Peyer's patch (tissue), 4 donors: Measurements from ENCODE around the gene ASXL2. TPM values are rescaled to one million over a fixed set of nuclear protein-coding genes. Genes with fewer than 3 reads are reported as not detected.

Source experiments
- DNase-seq, 3 donors: peaks; one replicate each; pipeline ENCODE4 v3.0.0-alpha.2; 2017 to 2019
- H3K27ac ChIP-seq, 4 donors: fragments of 200-600 bp; sonication (generic); one replicate each; pipeline ENCODE4 v1.5.1; 2016 to 2019
- H3K27me3 ChIP-seq, 2 donors: fragments of 200-600 bp; sonication (generic); one replicate each; pipeline ENCODE4 v1.5.1; 2019
- H3K36me3 ChIP-seq, 3 donors: fragments of 200-600 bp; sonication (generic); one replicate each; pipeline ENCODE4 v1.5.1; 2016 to 2019
- H3K4me1 ChIP-seq, 4 donors: fragments of 200-600 bp; sonication (generic); one replicate each; pipeline ENCODE4 v1.5.1; 2016 to 2019
- H3K4me3 ChIP-seq, 4 donors: fragments of 200-600 bp; sonication (generic); 1 replicate in 3 of 4; 2 replicates in 1 of 4; pipeline ENCODE4 v1.5.1; 2016 to 2019; ENCODE audit warnings: mild to moderate bottlenecking in 1 of 4
- H3K9me3 ChIP-seq, 4 donors: fragments of 200-600 bp; sonication (generic); one replicate each; pipeline ENCODE4 v1.5.1; 2016 to 2019; ENCODE audit warnings: mild to moderate bottlenecking in 1 of 4
- POLR2A ChIP-seq, 2 donors: fragments of 450-650 bp; IDR thresholded peaks; one replicate each; pipeline ENCODE4 v1.5.1; 2017; ENCODE audit warnings: antibody characterized with exemption in 2 of 2, mild to moderate bottlenecking in 2 of 2, moderate library complexity in 2 of 2
- total RNA-seq, 4 donors: library from RNA; depleted of rRNA; stranded (reverse); fragments of >200 nt; gene quantifications; one replicate each; pipeline ENCODE4 v1.1.0, GENCODE V29; 2016
- TF ChIP-seq, protein P1 (sequence below), 6 experiments: fragments of 450-650 bp in 4 of 6; fragments of 200-600 bp in 2 of 6; sonication (generic) in 1 of 6; IDR thresholded peaks; one replicate each; pipeline ENCODE4 v1.5.1; 2017 to 2019; ENCODE audit warnings: antibody characterized with exemption in 6 of 6, mild to moderate bottlenecking in 3 of 6, moderate library complexity in 1 of 6

Gene ASXL2
- total RNA-seq, 4 donors from 2014 or later = 17.0 to 28.9 (median 19.8) TPM

DNA sequence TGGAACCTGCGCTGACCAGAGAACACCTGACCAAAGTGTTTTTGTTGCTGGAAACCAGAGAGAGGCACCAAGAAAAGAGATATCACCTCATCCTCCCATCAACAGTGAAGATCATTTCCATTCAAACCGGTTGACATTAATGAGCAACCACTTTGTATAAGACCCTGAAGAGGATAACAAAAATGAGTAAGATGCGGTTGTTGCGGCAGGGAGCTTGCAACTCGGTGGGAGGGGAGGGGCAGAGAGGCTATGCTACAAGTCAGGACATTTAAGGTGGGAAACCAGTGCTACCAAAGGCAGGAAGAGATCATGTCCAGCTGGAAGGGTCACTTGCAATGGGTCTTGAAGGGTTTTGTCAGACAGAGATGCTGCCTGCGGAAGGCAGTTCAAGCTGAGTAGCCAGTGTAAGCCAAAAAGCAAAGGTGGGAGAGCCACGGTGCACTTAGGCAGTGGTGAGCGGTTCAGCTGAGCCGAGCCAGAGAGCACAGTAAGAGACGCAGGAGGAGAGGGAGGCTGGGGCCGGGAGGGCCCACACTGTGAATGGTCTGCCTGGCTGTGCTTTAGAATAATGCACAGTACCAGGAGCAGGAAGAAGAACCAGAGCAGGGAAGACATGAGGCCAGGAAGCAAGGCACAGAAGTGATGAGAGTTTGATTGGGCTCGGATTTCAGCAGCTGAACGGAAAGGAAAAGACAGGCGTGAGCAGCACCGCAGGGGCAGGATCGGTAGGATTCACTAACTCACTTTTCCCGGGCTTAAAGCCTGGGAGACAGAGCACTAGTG, 180.5 kb downstream of the ASXL2 start:
- no peaks in the 10 kb centered on the region for H3K4me1 ChIP-seq
- no peak overlapping the region for H3K27ac ChIP-seq
- no peak for DNase-seq
- no peaks in the 10 kb centered on the region for H3K9me3 ChIP-seq
- H3K4me3 ChIP-seq = no peak overlapping the region
- no peaks in the 10 kb centered on the region for H3K36me3 ChIP-seq
- H3K27me3 ChIP-seq = no peaks in the 10 kb centered on the region
- TF ChIP-seq, protein P1, sequence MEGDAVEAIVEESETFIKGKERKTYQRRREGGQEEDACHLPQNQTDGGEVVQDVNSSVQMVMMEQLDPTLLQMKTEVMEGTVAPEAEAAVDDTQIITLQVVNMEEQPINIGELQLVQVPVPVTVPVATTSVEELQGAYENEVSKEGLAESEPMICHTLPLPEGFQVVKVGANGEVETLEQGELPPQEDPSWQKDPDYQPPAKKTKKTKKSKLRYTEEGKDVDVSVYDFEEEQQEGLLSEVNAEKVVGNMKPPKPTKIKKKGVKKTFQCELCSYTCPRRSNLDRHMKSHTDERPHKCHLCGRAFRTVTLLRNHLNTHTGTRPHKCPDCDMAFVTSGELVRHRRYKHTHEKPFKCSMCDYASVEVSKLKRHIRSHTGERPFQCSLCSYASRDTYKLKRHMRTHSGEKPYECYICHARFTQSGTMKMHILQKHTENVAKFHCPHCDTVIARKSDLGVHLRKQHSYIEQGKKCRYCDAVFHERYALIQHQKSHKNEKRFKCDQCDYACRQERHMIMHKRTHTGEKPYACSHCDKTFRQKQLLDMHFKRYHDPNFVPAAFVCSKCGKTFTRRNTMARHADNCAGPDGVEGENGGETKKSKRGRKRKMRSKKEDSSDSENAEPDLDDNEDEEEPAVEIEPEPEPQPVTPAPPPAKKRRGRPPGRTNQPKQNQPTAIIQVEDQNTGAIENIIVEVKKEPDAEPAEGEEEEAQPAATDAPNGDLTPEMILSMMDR (IDR thresholded peaks at IDR 0.05) = no peak
- no peak for TF ChIP-seq POLR2A (IDR thresholded peaks at IDR 0.05)

DNA sequence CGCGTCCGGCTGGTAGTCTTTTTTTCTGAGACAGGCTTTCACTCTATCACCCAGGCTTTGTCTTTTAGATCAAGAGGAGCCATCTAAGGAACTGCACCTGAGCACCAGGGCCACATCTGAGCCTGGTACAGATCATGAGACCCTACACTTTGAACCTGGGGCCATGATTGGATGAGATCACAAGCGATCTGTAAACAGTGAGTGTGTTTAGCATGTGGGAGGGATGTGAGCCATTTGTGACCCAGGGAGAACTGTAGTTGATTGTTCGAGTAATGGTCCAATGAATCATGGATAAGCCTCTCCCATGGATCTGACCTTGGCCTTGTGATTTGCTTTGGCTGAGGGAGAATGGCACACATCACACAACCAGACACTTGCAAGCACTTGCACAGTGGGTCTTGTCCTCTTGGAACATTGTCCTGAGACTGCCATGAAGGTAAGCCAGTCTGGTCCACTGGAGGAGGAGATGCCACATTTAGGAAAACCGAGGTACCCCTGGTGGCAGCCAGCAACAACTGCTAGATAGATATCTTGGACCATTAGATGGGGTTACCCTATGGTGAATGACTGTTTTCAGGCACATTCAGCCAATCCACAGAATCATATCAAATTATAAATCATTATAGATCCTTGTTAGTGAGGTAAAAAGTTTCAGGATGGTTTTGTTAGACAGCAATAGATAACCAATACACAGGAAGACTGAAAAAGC, 185.4 kb downstream of the ASXL2 start:
- Histone ChIP-seq H3K9me3 (no peaks in the 10 kb centered on the region), H3K4me3 (no peak overlapping the region), H3K27ac (no peak overlapping the region), H3K36me3 (no peaks in the 10 kb centered on the region), H3K4me1 (no peaks in the 10 kb centered on the region), H3K27me3 (no peaks in the 10 kb centered on the region)
- DNase-seq = no peak
- TF ChIP-seq, protein P1 (IDR thresholded peaks at IDR 0.05) = no peak
- no peak for TF ChIP-seq POLR2A (IDR thresholded peaks at IDR 0.05)

DNA sequence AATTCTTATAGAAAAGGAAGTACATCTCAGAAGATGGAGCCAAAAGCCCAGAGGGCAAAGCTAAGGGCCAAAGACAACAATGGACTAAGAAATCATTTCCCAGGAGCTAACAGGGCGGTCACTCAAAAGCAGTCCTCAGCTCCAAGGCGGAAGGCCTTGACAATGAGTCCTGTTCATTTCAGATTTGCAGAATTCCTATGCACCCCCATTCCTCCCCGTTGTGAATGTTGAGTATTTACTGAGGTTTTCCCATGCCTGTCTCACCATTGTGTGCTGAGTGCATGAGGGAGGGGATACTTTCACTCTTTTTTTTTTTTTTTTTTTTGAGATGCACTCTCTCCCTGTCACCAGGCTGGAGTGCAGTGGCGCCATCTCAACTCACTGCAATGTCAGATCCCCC, 186.1 kb downstream of the ASXL2 start:
- no peak for TF ChIP-seq POLR2A (IDR thresholded peaks at IDR 0.05)
- TF ChIP-seq, protein P1 (IDR thresholded peaks at IDR 0.05) = no peak
- Histone ChIP-seq H3K4me3 (no peak overlapping the region), H3K36me3 (no peaks in the 10 kb centered on the region), H3K27ac (no peak overlapping the region), H3K4me1 (no peaks in the 10 kb centered on the region), H3K27me3 (no peaks in the 10 kb centered on the region), H3K9me3 (no peaks in the 10 kb centered on the region)
- DNase-seq = no peak

DNA sequence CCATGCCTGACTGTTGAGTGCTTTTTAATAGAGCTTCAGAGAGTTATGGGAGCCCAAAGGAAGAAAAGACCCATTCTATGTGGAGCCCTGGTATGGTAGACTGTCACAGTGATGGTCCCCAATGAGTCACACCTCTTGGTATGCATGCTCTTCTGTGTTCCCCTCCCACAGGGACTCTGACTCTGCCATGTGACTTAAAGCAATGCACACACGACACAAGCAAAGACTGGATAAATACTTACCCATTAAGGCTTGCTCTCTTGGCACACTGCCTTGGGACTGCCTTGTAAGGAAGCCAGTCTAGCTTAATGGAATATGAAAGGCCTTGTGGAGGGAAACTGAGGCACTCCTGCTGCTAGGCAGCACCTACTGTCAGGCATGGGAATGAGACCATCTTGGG, 188.2 kb downstream of the ASXL2 start:
- DNase-seq = no peak
- no peaks in the 10 kb centered on the region for H3K9me3 ChIP-seq
- no peak overlapping the region for H3K4me3 ChIP-seq
- H3K27me3 ChIP-seq = no peaks in the 10 kb centered on the region
- H3K36me3 ChIP-seq = no peaks in the 10 kb centered on the region
- no peaks in the 10 kb centered on the region for H3K4me1 ChIP-seq
- H3K27ac ChIP-seq = no peak overlapping the region
- TF ChIP-seq POLR2A (IDR thresholded peaks at IDR 0.05) = no peak
- TF ChIP-seq, protein P1 (IDR thresholded peaks at IDR 0.05) = no peak

DNA sequence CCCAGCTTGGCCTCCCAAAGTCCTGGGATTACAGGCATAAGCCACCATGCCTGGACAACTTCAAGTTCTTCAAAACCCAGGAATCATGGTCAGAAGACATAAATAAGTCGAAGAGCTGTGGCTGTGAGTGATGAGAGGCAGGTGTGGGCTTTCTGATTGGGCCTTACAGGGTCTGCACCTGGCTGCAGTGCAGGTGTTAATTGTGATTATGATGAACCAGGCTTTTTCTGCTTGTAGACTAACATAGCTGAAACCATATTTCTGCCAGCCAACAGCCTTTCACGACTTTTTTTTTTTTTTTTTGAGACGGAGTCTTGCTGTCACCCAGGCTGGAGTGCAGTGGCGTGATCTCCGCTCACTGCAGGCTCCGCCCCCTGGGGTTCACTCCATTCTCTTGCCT, 190.1 kb downstream of the ASXL2 start:
- Histone ChIP-seq H3K27me3 (no peaks in the 10 kb centered on the region), H3K36me3 (no peaks in the 10 kb centered on the region), H3K4me1 (no peaks in the 10 kb centered on the region), H3K9me3 (no peaks in the 10 kb centered on the region), H3K4me3 (no peak overlapping the region), H3K27ac (no peak overlapping the region)
- DNase-seq = no peak
- TF ChIP-seq, protein P1 (IDR thresholded peaks at IDR 0.05) = no peak
